ENCODE measurements around the gene BIN1.

The BIN1 gene

GRCh38 chr2:127106457-127106990 is 430 bp downstream of the BIN1 start:
- Histone ChIP-seq H3K27ac (peak overlapping the region in 20 of 21 experiments; percentile 27 to 85 (median 70)), H3K4me3 (peak overlapping the region; percentile 55 to 89 (median 77))

- Histone ChIP-seq H3K4me3 (peak overlapping the region; percentile 55 to 89 (median 77)), H3K27ac (peak overlapping the region in 20 of 21 experiments; percentile 26 to 85 (median 70))
Measured at GRCh38 chr2:127105656-127106456, 1.1 kb downstream of the BIN1 start.

- peak overlapping the region in 15 of 21 experiments; percentile 20 to 85 (median 74) for H3K27ac ChIP-seq
- H3K4me3 ChIP-seq = peak overlapping the region; percentile 55 to 89 (median 77)
Measured at GRCh38 chr2:127104881-127105655, 1.9 kb downstream of the BIN1 start.

GRCh38 chr2:127104166-127104660 is 2.7 kb downstream of the BIN1 start:
- H3K27ac ChIP-seq = peak overlapping the region in 2 of 21 experiments; percentile 13 to 74

GRCh38 chr2:127103243-127104165 is 3.5 kb downstream of the BIN1 start:
- H3K27ac ChIP-seq = peak overlapping the region in 2 of 21 experiments; percentile 13 to 40

More at GRCh38 chr2:127104166-127104660, 2.7 kb downstream of the BIN1 start:
- no peak overlapping the region for H3K4me3 ChIP-seq

GRCh38 chr2:127102521-127103242 is 4.3 kb downstream of the BIN1 start:
- no peak overlapping the region for H3K4me3 ChIP-seq
- H3K27ac ChIP-seq = no peak overlapping the region

More at GRCh38 chr2:127103243-127104165, 3.5 kb downstream of the BIN1 start:
- H3K4me3 ChIP-seq = no peak overlapping the region

GRCh38 chr2:127101756-127102477 is 5.0 kb downstream of the BIN1 start:
- Histone ChIP-seq H3K27ac (no peak overlapping the region), H3K4me3 (no peak overlapping the region)

GRCh38 chr2:127101048-127101611 is 5.8 kb downstream of the BIN1 start:
- H3K27ac ChIP-seq = no peak overlapping the region
- H3K4me3 ChIP-seq = no peak overlapping the region

- H3K4me3 ChIP-seq = no peak overlapping the region
- no peak overlapping the region for H3K27ac ChIP-seq
Measured at GRCh38 chr2:127100251-127101047, 6.5 kb downstream of the BIN1 start.

GRCh38 chr2:127098711-127099110 is 8.2 kb downstream of the BIN1 start:
- no peak overlapping the region for H3K27ac ChIP-seq

GRCh38 chr2:127097841-127098651 is 8.9 kb downstream of the BIN1 start:
- H3K4me3 ChIP-seq = no peak overlapping the region
- peak overlapping the region in 1 of 21 experiments; percentile 26 for H3K27ac ChIP-seq

More at GRCh38 chr2:127098711-127099110, 8.2 kb downstream of the BIN1 start:
- no peak overlapping the region for H3K4me3 ChIP-seq

- Histone ChIP-seq H3K27ac (no peak overlapping the region), H3K4me3 (no peak overlapping the region)
Measured at GRCh38 chr2:127097471-127097765, 9.5 kb downstream of the BIN1 start.

- Histone ChIP-seq H3K4me3 (no peak overlapping the region), H3K27ac (peak overlapping the region in 2 of 21 experiments; percentile 6 to 36)
Measured at GRCh38 chr2:127096718-127097470, 10.1 kb downstream of the BIN1 start.

GRCh38 chr2:127096280-127096679 is 10.7 kb downstream of the BIN1 start:
- Histone ChIP-seq H3K4me3 (no peak overlapping the region), H3K27ac (peak overlapping the region in 2 of 21 experiments; percentile 6 to 36)

GRCh38 chr2:127095784-127096183 is 11.2 kb downstream of the BIN1 start:
- H3K4me3 ChIP-seq = no peak overlapping the region
- H3K27ac ChIP-seq = peak overlapping the region in 3 of 21 experiments; percentile 17 to 58 (median 50)

Measured in skin epidermis (tissue), 12 donors.